Parietal lobe (tissue), 2 donors: ENCODE results near the gene FZR1. TPM values are rescaled to one million over a fixed set of nuclear protein-coding genes. Genes with fewer than 3 reads are reported as not detected.

ENCODE experiments used
- small RNA-seq: library from RNA; depleted of rRNA; stranded (forward); fragments of <200 nt; gene quantifications from one replicate; pipeline ENCODE3, GENCODE V24; 2014; ENCODE audit warnings: low replicate concordance
- total RNA-seq: library from RNA; depleted of rRNA; stranded (reverse); fragments of >200 nt; gene quantifications from one replicate; pipeline ENCODE4 v1.2.3, GENCODE V29; 2014

The FZR1 gene
- total RNA-seq, result 62.0 TPM

GRCh38 chr19:3505598-3506383, at the start of gene FZR1:
FZR1 (plus strand) TSS chr19:3506311; CDS start chr19:3522990, 16,679 bp downstream.

GRCh38 chr19:3480383-3481091, 25.6 kb upstream of the FZR1 start, which contains the start of gene SMIM24:
SMIM24 (minus strand) TSS chr19:3480525; CDS start chr19:3480463, 62 bp downstream.

GRCh38 chr19:3483226-3483628, 22.9 kb upstream of the FZR1 start, which contains the start of gene SMIM44:
SMIM44 (minus strand) TSS chr19:3483441; CDS start chr19:3483403, 38 bp downstream.

GRCh38 chr19:3500429-3501101, 5.5 kb upstream of the FZR1 start, which contains the start of gene DOHH:
DOHH (minus strand) TSS chr19:3500674; CDS start chr19:3496814, 3,860 bp downstream.

GRCh38 chr19:3538965-3539755, 33.0 kb downstream of the FZR1 start, which contains the start of gene TEKTIP1:
TEKTIP1 (plus strand) TSS chr19:3539174; CDS start chr19:3539178, 4 bp downstream.

GRCh38 chr19:3557461-3558248, 51.5 kb downstream of the FZR1 start, which contains the start of gene MFSD12:
MFSD12 (minus strand) TSS chr19:3557586; CDS start chr19:3557403, 183 bp downstream.

GRCh38 chr19:3572855-3573161, 66.7 kb downstream of the FZR1 start, which contains the start of gene HMG20B:
HMG20B (plus strand) TSS chr19:3572944; CDS start chr19:3573310, 366 bp downstream.

GRCh38 chr19:3585301-3586126, 79.4 kb downstream of the FZR1 start, which contains the start of gene GIPC3:
GIPC3 (plus strand) TSS chr19:3585478; CDS start chr19:3585598, 120 bp downstream.

Small RNAs within 50 kb of the gene (small RNA-seq; reads per million reads assigned to genes)
- gene AC005786.1 (not detected), gene RF00212 (not detected)

Other genes starting within 250 kb of the FZR1 start
- 10.0 TPM for gene NFIC, start 139.7 kb upstream of the FZR1 start, total RNA-seq
- not detected for gene SMIM24, start 25.8 kb upstream of the FZR1 start, total RNA-seq
- gene SMIM44, start 22.9 kb upstream of the FZR1 start, total RNA-seq, result not detected
- 9.1 TPM for gene DOHH, start 5.6 kb upstream of the FZR1 start, total RNA-seq
- gene TEKTIP1, start 32.9 kb downstream of the FZR1 start, total RNA-seq, result not detected
- gene MFSD12, start 51.3 kb downstream of the FZR1 start, total RNA-seq, result 42.9 TPM
- gene HMG20B, start 66.6 kb downstream of the FZR1 start, total RNA-seq, result 11.0 TPM
- gene GIPC3, start 79.2 kb downstream of the FZR1 start, total RNA-seq, result under 0.01 TPM
- 0.63 TPM for gene TBXA2R, start 100.6 kb downstream of the FZR1 start, total RNA-seq
- 26.6 TPM for gene CACTIN, start 120.5 kb downstream of the FZR1 start, total RNA-seq
- 32.9 TPM for gene PIP5K1C, start 194.2 kb downstream of the FZR1 start, total RNA-seq
- not detected for gene TJP3, start 202.1 kb downstream of the FZR1 start, total RNA-seq